ENCODE results near the gene RSPH1. TPM values are rescaled to one million over a fixed set of nuclear protein-coding genes. Genes with fewer than 3 reads are reported as not detected.

RSPH1 gene
- total RNA-seq, 1 experiment from 2014 or later = 0.51 TPM

GRCh38 chr21:42460391-42461184 is 35.4 kb downstream of the RSPH1 start:
- no peaks in the 10 kb centered on the region for H3K9me3 ChIP-seq (ENCODE audit: low read length)
- H4K20me1 ChIP-seq (ENCODE audit: low read length) = no peaks in the 10 kb centered on the region
- BruUV-seq (replicated peaks) = no TSS peak
- H3K9me2 ChIP-seq (replicated peaks; ENCODE audit: low read length) = no peaks in the 10 kb centered on the region
- H3K4me3 ChIP-seq (ENCODE audit: low read length) = no peak overlapping the region
- H3K4me2 ChIP-seq (ENCODE audit: low read length) = no peak overlapping the region
- H2AFZ ChIP-seq (ENCODE audit: low read length) = no peak overlapping the region
- H3F3A ChIP-seq (ENCODE audit: low read length, unreplicated experiment) = no peaks in the 10 kb centered on the region
- CTCF ChIA-PET = interaction anchor here (0.5 kb wide), 1 partner anchor 64 kb away, joined by 3 read pairs; no protein-coding TSS in a partner anchor
- H3K27ac ChIP-seq (ENCODE audit: low read length) = no peak overlapping the region
- intact Hi-C loops (cut with micrococcal nuclease) = no loop called here
- H3K79me2 ChIP-seq (ENCODE audit: low read length) = no peaks in the 10 kb centered on the region
- DNase-seq (no peak), ATAC-seq (no peak)
- TF ChIP-seq EZH2phosphoT487 (IDR thresholded peaks at IDR 0.05; ENCODE audit: borderline replicate concordance, low read length) (no peak), EZH2 (IDR thresholded peaks at IDR 0.05; ENCODE audit: low read length, unreplicated experiment) (no peak), CTCF (conservative IDR thresholded peaks at IDR 0.05; ENCODE audit: low read depth, low read length) (no peak)
- no peaks in the 10 kb centered on the region for H3K36me3 ChIP-seq (ENCODE audit: low read depth, low read length)
- H3K4me1 ChIP-seq (ENCODE audit: insufficient read depth, low read length) = no peaks in the 10 kb centered on the region; the same call in 1 of the 2 replicates
- POLR2A ChIA-PET (ENCODE audit: unreplicated experiment) = no interaction called here
- no peaks in the 10 kb centered on the region for H3K27me3 ChIP-seq (ENCODE audit: low read length)
- H3K9ac ChIP-seq (ENCODE audit: low read length) = no peak overlapping the region

GRCh38 chr21:42459546-42460215 is 36.3 kb downstream of the RSPH1 start:
- BruUV-seq (replicated peaks) = no TSS peak
- intact Hi-C loops (cut with micrococcal nuclease) = no loop called here
- Histone ChIP-seq H3K4me1 (ENCODE audit: insufficient read depth, low read length) (no peaks in the 10 kb centered on the region; the same call in 1 of the 2 replicates), H3K9ac (ENCODE audit: low read length) (no peak overlapping the region), H3K27me3 (ENCODE audit: low read length) (no peaks in the 10 kb centered on the region), H3K9me2 (replicated peaks; ENCODE audit: low read length) (no peaks in the 10 kb centered on the region), H3K79me2 (ENCODE audit: low read length) (no peaks in the 10 kb centered on the region), H4K20me1 (ENCODE audit: low read length) (no peaks in the 10 kb centered on the region), H3K4me3 (ENCODE audit: low read length) (no peak overlapping the region), H3K27ac (ENCODE audit: low read length) (no peak overlapping the region), H3K9me3 (ENCODE audit: low read length) (no peaks in the 10 kb centered on the region), H3K36me3 (ENCODE audit: low read depth, low read length) (no peaks in the 10 kb centered on the region), H3K4me2 (ENCODE audit: low read length) (no peak overlapping the region), H3F3A (ENCODE audit: low read length, unreplicated experiment) (no peaks in the 10 kb centered on the region), H2AFZ (ENCODE audit: low read length) (no peak overlapping the region)
- CTCF ChIA-PET = interaction anchor here (0.5 kb wide), 1 partner anchor 65 kb away, joined by 3 read pairs; no protein-coding TSS in a partner anchor
- ATAC-seq (no peak), DNase-seq (no peak)
- POLR2A ChIA-PET (ENCODE audit: unreplicated experiment) = no interaction called here
- no peak for TF ChIP-seq EZH2 (IDR thresholded peaks at IDR 0.05; ENCODE audit: low read length, unreplicated experiment)
- no peak for TF ChIP-seq EZH2phosphoT487 (IDR thresholded peaks at IDR 0.05; ENCODE audit: borderline replicate concordance, low read length)
- TF ChIP-seq CTCF (conservative IDR thresholded peaks at IDR 0.05; ENCODE audit: low read depth, low read length) = no peak

GRCh38 chr21:42459082-42459460 is 37.0 kb downstream of the RSPH1 start:
- no peak overlapping the region for H2AFZ ChIP-seq (ENCODE audit: low read length)
- H3K9ac ChIP-seq (ENCODE audit: low read length) = no peak overlapping the region
- DNase-seq (no peak), ATAC-seq (no peak)
- H3K4me2 ChIP-seq (ENCODE audit: low read length) = no peak overlapping the region
- no peaks in the 10 kb centered on the region for H3K27me3 ChIP-seq (ENCODE audit: low read length)
- no peaks in the 10 kb centered on the region for H3K9me2 ChIP-seq (replicated peaks; ENCODE audit: low read length)
- H3F3A ChIP-seq (ENCODE audit: low read length, unreplicated experiment) = no peaks in the 10 kb centered on the region
- H3K4me1 ChIP-seq (ENCODE audit: insufficient read depth, low read length) = no peaks in the 10 kb centered on the region; the same call in 1 of the 2 replicates
- POLR2A ChIA-PET (ENCODE audit: unreplicated experiment) = no interaction called here
- no peaks in the 10 kb centered on the region for H3K79me2 ChIP-seq (ENCODE audit: low read length)
- H3K9me3 ChIP-seq (ENCODE audit: low read length) = no peaks in the 10 kb centered on the region
- H3K4me3 ChIP-seq (ENCODE audit: low read length) = no peak overlapping the region
- no peaks in the 10 kb centered on the region for H3K36me3 ChIP-seq (ENCODE audit: low read depth, low read length)
- no peak for TF ChIP-seq CTCF (conservative IDR thresholded peaks at IDR 0.05; ENCODE audit: low read depth, low read length)
- TF ChIP-seq EZH2phosphoT487 (IDR thresholded peaks at IDR 0.05; ENCODE audit: borderline replicate concordance, low read length) = no peak
- TF ChIP-seq EZH2 (IDR thresholded peaks at IDR 0.05; ENCODE audit: low read length, unreplicated experiment) = no peak
- intact Hi-C loops (cut with micrococcal nuclease) = no loop called here
- CTCF ChIA-PET = no interaction called here
- no peaks in the 10 kb centered on the region for H4K20me1 ChIP-seq (ENCODE audit: low read length)
- no peak overlapping the region for H3K27ac ChIP-seq (ENCODE audit: low read length)
- BruUV-seq (replicated peaks) = no TSS peak
